CMK (cell line): Measurements from ENCODE around the gene PPARD.

ENCODE experiments used
- DNase-seq: peaks from one replicate; pipeline ENCODE4 v3.0.0-alpha.2; 2010; ENCODE audit warnings: low read depth

Gene PPARD

DNA sequence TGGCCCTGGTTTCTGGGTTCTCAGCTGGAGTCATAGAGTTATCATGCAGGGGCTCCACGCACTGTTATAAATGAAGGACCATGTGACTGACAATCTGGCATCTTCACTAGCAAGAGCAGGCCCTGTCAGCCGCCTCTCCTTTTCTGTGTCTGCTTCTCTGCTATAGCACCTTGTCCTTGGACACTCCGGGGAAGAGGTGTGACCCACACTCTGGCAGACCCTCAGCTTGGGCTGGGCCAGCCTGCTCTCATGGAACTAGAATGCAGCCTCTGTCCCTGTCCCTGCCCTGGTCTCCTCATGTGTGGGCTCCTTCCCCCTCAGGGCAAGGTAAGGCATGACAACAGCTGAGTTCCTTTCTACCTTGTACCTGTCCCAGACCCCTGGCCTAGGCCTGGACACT is 98.8 kb downstream of the PPARD start:
- no peak for DNase-seq

GRCh38 chr6:35441642-35442041 is 99.3 kb downstream of the PPARD start:
- DNase-seq, result no peak

- DNase-seq, result no peak
These were observed 100.3 kb downstream of the PPARD start for GRCh38 chr6:35442693-35443092.

DNA sequence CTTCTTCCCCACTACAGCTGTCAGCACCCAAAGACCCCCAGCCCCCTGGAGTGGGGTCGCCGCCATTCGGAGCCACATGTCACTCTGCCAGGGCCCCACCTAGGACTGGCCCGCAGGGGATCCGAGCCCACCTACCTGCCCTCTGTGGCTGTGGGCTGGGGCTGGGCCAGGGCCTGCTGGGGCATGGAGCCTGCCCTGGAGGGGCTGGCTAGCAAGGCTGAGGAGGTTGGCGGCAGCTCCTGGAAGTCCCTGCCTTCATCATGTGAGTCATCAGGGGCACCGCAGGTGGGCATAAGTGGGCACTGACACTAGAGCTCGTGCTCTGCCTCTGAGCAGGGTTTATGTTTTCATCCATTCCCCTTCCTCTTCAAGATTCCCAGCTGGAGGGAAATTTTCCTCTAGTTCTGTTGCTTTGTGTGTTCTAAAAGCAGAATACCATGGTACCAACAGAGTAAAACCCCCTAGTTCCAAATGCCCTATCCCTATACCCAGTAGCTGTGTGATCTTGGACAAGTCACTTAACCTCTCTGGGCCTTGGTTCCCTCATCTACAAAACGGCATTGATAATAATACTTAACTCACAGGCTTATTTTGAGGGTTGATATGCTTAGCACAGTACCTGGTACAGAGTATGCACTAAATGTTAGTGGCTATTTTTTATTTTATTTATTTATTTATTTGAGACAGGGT is 101.1 kb downstream of the PPARD start:
- no peak for DNase-seq

DNA sequence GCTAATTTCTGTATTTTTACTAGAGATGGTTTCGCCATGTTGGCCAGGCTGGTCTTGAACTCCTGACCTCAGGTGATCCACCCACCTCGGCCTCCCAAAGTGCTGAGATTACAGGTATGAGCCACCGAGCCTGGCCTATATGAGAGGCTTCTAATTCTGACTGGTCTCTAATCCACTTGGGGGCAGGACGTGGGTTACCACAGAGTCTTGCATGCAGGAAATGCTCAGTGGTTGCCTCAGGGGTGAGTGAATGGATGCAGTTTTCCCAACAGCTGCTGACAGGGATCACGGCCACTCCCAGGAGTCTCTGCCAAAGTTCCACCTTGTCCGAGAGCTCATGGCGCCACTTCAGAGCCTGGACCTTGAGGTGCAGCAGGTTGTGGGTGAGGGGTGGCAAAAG is 103.3 kb downstream of the PPARD start:
- no peak for DNase-seq

DNA sequence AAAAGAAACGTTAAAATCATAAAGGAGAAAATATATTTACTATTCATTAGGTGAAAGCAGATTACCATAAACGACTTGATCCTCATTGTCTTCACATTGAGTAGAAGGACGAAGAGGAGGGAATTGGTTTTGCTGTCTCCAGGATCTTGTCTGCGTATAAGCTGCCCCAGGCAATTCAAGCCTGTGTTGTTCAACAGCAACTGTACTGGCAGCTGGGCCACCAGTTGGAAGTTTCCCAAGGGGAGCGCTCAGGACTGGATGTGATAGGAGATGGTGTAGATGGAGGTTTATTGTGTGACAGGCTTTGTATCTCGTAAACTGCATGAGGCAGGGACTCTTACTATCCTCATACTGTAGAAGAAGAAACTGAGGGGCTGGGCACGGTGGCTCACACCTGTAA is 105.8 kb downstream of the PPARD start:
- no peak for DNase-seq

- no peak for DNase-seq
These were observed 107.0 kb downstream of the PPARD start for GRCh38 chr6:35449287-35449881.

GRCh38 chr6:35451354-35452182 is 109.2 kb downstream of the PPARD start:
- no peak for DNase-seq

DNA sequence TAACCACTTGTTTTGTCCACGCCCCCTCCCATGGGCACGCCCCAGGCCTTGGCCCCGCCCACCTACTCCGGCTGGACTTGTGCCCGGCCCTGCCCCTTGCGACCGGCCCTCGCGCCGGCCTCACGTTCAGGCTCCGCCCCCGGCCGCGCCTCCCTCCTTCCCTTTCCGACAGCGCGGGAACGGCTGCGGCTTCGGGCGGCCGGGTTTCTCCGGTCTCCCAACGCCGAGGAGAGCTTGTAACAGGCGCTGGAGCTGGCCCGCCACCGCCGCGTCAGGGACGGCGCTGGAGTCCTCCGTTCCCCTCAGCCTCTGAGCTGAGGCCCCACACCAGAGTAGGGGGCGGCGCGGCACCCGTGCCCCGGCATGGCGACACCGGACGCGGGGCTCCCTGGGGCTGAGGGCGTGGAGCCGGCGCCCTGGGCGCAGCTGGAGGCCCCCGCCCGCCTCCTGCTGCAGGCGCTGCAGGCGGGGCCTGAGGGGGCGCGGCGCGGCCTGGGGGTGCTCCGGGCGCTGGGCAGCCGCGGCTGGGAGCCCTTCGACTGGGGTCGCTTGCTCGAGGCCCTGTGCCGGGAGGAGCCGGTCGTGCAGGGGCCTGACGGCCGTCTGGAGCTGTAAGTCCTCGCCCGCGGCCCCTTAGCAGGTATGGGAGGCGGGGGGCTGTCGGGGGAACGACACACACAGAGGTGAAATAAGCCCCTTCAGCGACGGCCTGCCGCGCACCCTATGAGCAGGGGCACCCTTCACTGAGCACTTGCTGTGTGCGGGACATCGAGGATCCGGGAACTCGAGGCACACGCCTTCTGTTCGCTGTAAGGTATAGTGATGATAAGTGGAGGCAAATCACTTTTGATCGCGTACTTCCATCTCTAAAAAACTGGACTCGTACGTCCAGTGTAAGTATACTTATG is 110.1 kb downstream of the PPARD start, which contains the start of gene FANCE:
Gene FANCE, plus strand, starts transcription at position 156 of the 908 bp plus-strand sequence. Its CDS starts 208 bp downstream, at position 364.
- DNase-seq, result peak; percentile 87

DNA sequence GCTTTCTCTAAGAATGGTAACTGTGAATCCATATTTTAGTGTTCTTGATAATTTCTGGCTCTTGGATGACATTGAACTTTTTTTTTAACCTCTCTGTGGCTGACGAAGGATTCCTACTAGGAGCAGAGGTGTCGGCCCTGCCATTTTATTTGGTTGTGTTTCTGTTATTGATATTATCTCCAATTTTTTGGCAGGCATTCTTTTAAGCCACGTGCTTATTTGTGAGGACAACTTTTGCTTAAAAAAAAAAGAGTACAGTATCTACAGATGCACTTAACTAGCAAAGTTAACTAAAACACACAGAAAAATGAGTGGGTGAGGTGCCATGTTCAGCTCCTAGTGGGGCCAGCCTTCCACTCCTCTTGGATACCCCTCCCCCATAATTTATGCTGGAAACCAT is 110.9 kb downstream of the PPARD start:
- DNase-seq, result no peak

DNA sequence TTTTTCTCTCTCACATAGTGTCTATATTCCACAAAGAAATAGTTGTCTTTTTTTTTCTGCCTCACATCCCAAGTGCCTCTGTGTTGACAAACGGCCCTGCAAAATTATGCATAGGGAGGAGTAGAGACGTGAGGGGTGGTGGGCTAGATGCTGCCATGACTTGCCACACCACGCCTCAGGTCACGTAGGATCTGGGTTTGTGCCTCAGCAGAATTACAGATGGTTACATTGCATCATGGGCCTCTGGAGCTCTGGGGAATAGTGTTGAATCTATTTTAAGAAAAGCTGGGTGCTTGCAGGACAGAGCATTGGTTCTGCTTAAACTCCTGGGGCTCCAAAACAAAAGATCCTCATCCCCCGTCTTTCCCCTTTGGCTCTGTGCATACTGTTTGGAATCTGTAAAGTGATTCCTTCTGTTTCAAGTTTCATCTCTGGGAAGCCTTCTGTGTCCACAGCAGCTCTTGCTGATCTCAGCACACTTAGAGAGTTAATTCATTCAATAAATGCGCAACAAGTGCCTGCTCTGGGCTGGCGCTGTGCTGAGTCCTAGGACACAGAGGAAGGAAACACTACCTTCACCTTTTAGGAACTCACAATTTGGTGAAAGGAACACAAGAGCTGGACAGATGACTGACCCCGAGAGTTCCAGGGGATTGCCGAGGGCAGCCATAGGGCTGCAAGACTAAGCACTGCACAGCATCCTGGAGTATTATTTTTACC is 112.2 kb downstream of the PPARD start:
- no peak for DNase-seq

- DNase-seq, result no peak
These were observed 115.5 kb downstream of the PPARD start for GRCh38 chr6:35457907-35458306.

- no peak for DNase-seq
These were observed 118.9 kb downstream of the PPARD start for GRCh38 chr6:35461270-35461669.

GRCh38 chr6:35463292-35463691 is 120.9 kb downstream of the PPARD start:
- DNase-seq, result no peak

DNA sequence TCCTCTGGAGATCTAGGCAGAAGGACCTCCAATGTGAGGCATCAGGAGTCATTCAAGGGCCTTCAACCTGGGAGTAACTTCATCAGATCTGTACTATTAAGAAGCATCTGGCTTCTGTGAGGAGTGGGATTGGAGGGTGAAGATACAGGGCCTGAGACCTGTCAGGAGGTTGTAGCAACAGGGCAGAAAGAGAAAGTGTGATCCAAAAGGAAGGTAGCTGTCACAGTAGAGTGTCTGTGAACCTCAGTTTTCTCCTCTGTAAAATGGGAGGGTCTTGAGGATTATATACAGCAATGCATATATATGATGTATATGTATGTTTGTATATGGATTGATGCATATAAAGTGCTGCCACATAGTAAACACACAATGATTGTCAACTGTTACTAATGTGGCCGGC is 123.3 kb downstream of the PPARD start:
- no peak for DNase-seq

DNA sequence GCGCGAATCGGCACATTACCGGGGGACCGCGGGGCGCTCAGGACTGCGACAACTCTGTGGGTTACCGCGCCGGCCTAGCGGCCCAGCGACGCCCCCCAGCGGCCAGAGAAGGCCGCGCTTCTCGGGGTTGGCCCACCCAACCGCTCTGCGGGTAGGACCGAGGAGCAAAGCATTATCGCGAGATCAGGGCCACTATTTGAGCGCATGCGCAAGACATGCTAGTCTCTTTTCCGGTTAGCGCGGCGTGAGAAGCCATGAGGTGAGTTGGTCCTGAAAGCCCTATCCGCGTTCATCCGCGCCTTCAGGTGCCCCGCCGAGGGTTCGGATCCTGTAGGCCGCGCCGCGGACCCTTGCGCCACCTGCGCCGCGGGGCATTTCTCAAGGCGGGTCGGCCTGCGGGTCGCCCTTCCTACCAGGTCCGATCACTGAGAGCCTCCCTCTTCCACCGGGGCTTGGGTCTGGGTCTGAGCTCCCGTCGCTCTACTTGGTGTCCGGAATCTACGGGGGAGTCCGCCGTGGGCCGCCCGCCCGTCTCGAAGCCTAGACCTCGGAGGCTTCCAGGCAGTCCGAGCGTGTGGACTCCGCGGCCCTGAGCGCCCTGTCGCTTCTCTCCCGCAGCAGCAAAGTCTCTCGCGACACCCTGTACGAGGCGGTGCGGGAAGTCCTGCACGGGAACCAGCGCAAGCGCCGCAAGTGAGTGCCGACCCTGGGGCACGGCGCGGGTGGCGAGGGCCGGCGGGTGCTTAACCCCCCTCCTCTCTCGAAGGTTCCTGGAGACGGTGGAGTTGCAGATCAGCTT is 126.0 kb downstream of the PPARD start, which contains the start of gene RPL10A:
Gene RPL10A, plus strand, starts transcription at position 221 of the 799 bp plus-strand sequence. Its CDS starts 34 bp downstream, at position 255.
- peak; percentile 98 for DNase-seq

- DNase-seq, result no peak
These were observed 126.8 kb downstream of the PPARD start for GRCh38 chr6:35468980-35469750.

DNA sequence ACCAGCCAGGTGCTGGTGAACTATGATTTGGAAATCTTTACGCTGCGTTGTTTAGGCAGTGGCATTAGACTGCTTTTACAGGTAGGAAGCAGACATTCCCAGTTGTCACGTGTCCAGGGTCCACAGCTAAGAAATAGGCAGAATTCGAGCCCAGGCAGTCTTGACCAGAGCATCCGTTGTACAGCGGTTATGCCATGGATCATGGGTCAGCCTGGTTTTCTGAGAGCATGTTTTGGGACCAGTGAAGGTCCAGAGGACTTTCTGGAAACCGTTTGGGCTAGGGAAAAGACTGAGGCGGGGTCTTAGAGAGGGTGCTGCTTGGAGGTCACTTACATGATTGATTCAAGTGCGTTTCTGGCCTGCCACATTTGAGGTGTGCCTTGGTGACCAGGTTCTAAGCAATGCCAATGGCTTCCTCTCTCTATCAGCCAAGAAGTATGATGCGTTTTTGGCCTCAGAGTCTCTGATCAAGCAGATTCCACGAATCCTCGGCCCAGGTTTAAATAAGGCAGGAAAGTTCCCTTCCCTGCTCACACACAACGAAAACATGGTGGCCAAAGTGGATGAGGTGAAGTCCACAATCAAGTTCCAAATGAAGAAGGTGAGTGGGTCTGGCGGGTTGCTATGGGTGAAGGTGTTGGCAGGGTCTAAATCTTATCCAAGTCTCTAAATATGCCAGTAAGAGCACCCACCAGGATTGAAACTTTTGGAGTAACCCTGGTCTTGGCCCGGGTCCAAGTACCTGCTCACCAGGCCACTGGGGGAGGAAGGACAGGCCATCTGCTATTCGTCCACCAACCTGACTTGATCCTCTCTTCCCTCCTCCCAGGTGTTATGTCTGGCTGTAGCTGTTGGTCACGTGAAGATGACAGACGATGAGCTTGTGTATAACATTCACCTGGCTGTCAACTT is 127.6 kb downstream of the PPARD start:
- DNase-seq, result no peak
